HUDEP-2 (cell line): ENCODE measurements around the gene APCDD1L.

Source experiments
- DNase-seq, 76 experiments: peaks; one replicate each; lab custom pipeline; 2025; ENCODE audit not compliant: unreplicated experiment in 76 of 76; lab: John Stamatoyannopoulos, UW

APCDD1L gene

GRCh38 chr20:58492795-58493524 is 22.2 kb downstream of the APCDD1L start:
- no peak for DNase-seq

GRCh38 chr20:58492074-58492718 is 23.0 kb downstream of the APCDD1L start:
- DNase-seq = no peak

- no peak for DNase-seq
Measured at GRCh38 chr20:58486207-58486606, 29.0 kb downstream of the APCDD1L start.

- no peak for DNase-seq
Measured at GRCh38 chr20:58485393-58485792, 29.8 kb downstream of the APCDD1L start.

GRCh38 chr20:58483470-58483869 is 31.7 kb downstream of the APCDD1L start:
- DNase-seq = no peak

- DNase-seq = no peak
Measured at GRCh38 chr20:58483051-58483450, 32.1 kb downstream of the APCDD1L start.

- no peak for DNase-seq
Measured at GRCh38 chr20:58482416-58482815, 32.8 kb downstream of the APCDD1L start.

GRCh38 chr20:58481481-58482021 is 33.6 kb downstream of the APCDD1L start:
- DNase-seq = peak in 43 of 76 experiments; percentile 0 to 57 (median 30)

GRCh38 chr20:58480551-58481336 is 34.5 kb downstream of the APCDD1L start:
- DNase-seq = no peak

GRCh38 chr20:58479726-58480440 is 35.3 kb downstream of the APCDD1L start:
- no peak for DNase-seq

- DNase-seq = no peak
Measured at GRCh38 chr20:58478141-58478805, 36.9 kb downstream of the APCDD1L start.

- DNase-seq = no peak
Measured at GRCh38 chr20:58475466-58475865, 39.7 kb downstream of the APCDD1L start.

GRCh38 chr20:58473453-58474425 is 41.5 kb downstream of the APCDD1L start:
- no peak for DNase-seq

GRCh38 chr20:58472273-58473018 is 42.8 kb downstream of the APCDD1L start:
- DNase-seq = no peak

GRCh38 chr20:58471193-58472164 is 43.7 kb downstream of the APCDD1L start:
- DNase-seq = no peak

GRCh38 chr20:58470336-58471192 is 44.6 kb downstream of the APCDD1L start:
- no peak for DNase-seq
